HG02852 (cell line): ENCODE data around the gene WDR77.

Experiments used
- ATAC-seq: cut with Tn5 transposase; IDR thresholded peaks from one replicate; pipeline ENCODE4 v1.9.1; 2021; ENCODE audit warnings: mild to moderate bottlenecking, moderate library complexity; ENCODE audit not compliant: unreplicated experiment

The WDR77 gene

GRCh38 chr1:111448918-111449702 lies at the start of gene WDR77, which contains the start of gene ATP5PB:
Gene WDR77 (minus strand): TSS chr1:111449256. CDS start chr1:111449169, 87 bp downstream.
Gene ATP5PB (plus strand): TSS chr1:111449464. CDS start chr1:111449542, 78 bp downstream.
- ATAC-seq, result peak; percentile 91

- ATAC-seq, result no peak
Measured at GRCh38 chr1:111497592-111497991, 48.5 kb upstream of the WDR77 start.

DNA sequence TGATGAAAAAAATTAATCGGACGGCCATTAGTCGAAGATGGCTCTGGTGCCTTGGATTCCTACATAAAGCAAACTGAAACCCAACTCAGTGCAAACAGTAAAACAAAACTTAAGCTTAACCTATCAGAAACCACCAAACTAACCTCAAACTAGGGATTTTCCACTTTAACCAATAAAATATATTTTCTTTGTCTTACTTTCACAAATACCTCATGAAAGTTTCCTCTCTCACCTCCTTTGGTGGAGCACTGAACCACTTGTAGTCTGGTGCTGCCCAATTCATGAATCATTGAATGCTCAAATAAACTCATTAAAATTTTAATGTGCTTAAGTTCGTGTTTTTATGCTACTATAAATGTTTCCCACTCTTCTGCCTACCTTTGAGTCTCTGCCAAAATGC lies 47.3 kb upstream of the WDR77 start:
- ATAC-seq, result no peak

DNA sequence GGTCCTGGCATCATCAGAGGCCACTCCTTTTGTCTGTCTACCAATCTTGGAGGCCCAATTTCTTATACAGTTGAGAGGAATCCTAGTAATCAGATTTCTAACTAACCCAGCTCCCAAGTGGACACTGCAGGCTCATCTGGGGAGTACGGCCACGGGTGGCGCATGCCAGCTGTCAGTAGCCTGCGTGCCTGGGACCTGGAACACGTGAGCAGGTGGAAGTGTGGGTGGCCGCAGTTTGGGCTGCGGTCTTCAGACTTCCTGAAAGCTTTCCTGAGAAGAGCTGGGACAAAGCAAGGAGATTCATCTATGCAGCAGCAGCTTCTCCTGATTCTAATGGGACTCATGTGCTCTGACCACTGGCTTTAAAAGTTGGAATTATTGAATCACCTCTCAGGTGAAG lies 42.0 kb upstream of the WDR77 start:
- no peak for ATAC-seq

- ATAC-seq, result no peak
Measured at GRCh38 chr1:111490220-111490619, 41.2 kb upstream of the WDR77 start.

- ATAC-seq, result no peak
Measured at GRCh38 chr1:111489604-111490003, 40.5 kb upstream of the WDR77 start.

DNA sequence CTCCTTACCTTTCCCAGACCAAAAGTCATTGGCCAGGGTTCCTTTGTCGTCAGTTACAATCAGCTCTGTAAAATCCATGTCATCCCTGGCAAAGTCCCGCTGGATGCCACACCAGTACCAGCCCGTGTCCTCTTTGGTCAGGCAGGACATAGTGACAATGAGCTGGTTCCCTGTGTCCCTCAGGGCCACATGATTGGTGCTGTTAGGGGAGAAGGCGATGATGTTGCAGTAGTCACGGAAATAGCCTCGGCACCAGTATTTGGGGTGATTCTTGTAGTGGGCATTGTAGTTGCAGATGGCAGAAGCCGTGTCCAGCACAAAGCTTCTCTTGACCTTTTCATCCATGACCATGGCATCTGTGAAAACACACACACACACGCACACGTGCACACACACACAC lies 39.6 kb upstream of the WDR77 start:
- ATAC-seq, result no peak

DNA sequence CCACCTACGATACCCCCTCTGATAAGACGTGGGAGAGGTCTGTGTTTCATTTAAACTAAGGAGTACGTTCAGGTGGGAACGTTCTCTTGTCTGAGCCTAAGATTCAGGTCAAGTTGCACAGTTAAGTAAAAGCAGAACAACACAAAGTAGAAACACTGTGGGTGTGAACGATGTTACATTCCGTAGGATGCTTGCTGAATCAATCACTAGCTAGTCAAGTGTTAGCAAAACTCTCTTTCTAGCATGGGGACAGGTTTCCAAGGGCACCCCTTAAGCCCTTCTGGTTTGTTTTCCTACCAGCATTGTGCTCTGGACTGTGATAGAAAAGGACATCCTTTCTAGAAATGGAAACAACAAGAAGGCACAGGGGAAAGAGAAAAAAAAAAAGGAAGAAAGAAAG lies 38.1 kb upstream of the WDR77 start:
- ATAC-seq, result no peak

DNA sequence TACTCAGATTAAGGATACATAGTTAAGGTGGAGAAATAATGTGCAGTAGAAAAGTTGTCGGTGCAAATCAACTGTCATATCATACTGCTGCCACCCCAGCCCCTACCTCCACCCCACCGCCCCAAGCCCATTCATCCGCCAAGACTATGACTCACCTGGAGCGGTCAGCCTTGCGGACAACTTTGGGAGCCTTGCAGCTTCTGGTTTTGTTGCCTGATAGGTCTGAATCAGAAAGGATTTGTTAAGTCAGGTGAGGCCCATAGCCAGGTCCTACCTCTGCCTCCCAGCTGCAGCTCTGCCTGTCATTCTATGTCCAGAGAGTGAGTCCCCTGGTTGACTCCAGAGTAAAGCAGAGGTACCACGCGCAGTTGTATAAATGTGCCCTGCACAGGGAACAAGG lies 37.4 kb upstream of the WDR77 start:
- ATAC-seq, result no peak

GRCh38 chr1:111484391-111485026 lies 35.5 kb upstream of the WDR77 start:
- no peak for ATAC-seq

GRCh38 chr1:111483876-111484275 lies 34.8 kb upstream of the WDR77 start:
- ATAC-seq, result no peak

DNA sequence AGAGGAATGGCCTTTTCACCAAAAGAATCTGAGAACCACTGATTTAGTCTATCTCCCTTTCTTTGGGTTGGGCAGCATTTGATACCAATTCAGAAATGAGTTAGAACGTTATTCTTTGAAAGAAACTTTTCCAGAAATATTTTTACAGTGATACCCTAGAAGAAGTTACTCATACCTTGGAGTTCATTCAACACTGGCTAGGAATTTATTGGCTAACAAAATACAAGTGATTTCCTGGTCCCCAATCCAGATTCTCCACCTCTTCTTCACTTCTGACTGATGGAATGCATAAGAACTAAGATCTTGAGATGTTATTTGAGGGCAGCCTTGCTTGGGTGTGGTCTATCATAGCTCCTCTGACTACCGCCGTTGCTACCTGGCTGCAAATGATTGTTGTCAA lies 34.1 kb upstream of the WDR77 start:
- ATAC-seq, result no peak

- no peak for ATAC-seq
Measured at GRCh38 chr1:111481387-111482221, 32.5 kb upstream of the WDR77 start.

DNA sequence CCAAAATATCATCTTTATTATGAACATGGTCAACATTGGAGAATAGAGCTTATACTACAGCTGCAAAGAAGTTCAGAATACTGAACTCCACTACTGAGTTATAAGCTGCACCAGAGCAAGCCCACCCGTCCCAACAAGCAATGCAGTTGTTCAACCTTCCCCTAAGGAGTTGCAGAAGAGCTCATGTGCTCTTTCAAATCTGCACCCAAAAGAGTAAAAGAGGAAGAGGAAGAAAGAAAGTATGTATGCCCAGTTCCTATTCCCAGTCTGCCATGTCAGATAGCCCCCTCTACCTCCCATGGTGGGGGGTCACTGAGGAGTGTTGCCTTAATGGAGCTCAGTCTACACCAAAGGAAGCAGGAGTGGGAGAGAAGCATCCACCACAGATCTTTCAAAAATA lies 31.6 kb upstream of the WDR77 start:
- no peak for ATAC-seq

DNA sequence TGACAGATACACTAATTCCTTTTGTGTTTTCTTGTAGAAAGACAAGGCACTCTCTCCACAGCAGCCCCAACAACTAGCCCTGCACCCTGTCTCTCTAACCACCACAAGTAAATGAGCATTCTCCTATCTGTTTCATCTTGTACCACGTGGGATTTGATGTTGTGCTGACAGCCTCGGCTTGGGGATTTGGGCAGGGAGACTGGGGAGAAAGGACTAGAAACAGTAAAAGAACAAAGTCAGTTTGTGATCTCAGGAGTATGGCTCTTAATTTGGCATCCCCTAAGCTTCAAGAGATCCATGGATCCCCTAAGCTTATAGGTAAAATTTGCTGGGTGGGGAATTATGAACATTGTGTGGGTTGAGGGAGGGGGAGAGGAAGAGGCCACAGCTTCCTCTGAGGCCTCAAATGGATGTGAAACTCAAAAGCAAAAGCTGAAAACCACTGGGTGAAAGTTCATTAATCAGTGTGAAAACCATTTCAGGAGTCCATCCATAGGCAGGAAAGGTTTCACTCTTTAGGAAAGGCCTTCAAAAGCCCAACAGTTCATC lies 27.8 kb upstream of the WDR77 start:
- peak; percentile 78 for ATAC-seq

GRCh38 chr1:111476214-111476613 lies 27.2 kb upstream of the WDR77 start:
- no peak for ATAC-seq

DNA sequence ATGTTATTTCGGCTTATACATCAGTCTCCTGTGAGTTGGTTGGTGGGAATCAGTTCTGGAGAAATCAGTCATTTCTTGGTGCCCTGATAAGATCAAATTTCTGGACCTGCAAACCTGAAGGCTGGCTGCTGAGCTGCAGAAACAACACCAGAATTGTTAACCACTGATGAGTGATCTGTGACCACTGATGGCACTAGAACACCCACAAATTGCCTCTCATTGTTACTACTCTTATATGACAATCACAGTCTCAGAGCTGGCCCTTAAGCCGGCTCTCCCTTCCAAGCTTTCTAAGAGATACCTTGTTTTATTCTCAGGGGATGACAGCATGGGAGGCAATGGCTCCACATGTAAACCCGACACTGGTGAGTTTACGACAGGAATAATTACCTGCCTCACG lies 26.6 kb upstream of the WDR77 start:
- ATAC-seq, result peak; percentile 40

DNA sequence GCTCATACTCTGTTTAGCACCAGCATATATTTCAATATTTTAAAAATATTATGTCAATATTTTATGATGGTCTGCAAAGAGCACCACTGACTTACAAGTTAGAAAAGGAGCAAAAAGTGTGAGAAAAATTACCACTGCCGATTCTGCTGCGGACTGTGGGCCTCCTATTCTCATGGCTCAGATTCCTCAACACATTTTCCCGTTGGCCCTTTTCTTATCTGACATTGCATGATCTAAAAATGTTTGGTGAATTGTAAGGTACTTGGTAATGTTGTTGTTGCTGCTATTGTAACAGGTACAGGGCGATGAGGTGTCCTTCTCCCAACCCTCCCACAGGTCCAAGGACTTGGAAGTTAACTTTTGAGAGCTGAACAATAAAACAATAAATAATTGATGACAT lies 25.5 kb upstream of the WDR77 start:
- ATAC-seq, result no peak

DNA sequence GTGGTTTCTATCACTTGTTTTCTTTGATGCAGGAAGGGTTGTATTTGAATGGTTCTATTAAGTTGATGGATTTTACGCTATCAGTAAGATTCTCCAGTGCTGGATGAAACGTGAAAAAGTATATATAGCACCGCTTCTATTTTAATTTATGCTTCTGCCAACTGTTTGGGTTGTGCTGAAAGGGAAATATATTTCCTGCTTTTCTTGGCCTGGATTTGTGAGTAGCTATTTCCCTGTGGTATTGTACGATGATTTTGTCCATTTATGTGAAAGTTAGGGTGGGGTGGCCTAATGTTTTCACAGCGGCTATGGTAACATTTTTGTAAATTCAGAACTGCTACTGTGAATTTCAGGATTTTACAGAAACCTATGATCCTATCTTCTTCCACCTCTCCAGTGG lies 25.1 kb upstream of the WDR77 start:
- ATAC-seq, result no peak

GRCh38 chr1:111471538-111471937 lies 22.5 kb upstream of the WDR77 start:
- no peak for ATAC-seq

DNA sequence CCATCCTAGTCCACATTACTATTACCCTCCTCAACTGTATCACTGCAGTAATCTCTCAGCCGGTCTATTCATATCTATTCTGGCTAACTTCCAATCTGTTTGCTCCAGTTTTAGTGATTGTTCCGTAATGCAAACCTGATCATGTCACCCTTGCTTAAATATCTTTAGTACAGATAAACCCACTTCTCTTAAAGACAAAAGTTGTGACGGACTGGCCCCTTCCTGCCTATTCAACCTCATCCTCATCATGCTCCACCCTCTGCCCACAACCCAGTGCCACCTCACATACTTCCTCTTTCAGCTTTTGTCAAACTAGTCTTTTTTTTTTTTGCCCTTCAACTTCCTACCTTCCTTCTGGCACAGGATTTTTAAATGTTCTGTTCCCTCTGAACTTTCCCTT lies 22.0 kb upstream of the WDR77 start:
- no peak for ATAC-seq
